HCT116 (cell line): Measurements from ENCODE around the gene DAGLA. TPM values are rescaled to one million over a fixed set of nuclear protein-coding genes. Genes with fewer than 3 reads are reported as not detected.

Source experiments
- ATAC-seq: fragments of 200-7000 bp; cut with Tn5 transposase; 2 replicates; pipeline ENCODE4 v1.9.1; 2020; ENCODE audit warnings: mild to moderate bottlenecking, moderate library complexity
- BruUV-seq: library from RNA; stranded (reverse); fragments of 400-500 nt; replicated peaks from 2 replicates; lab custom pipeline; 2021; lab: Mats Ljungman, UMichigan
- CTCF ChIA-PET: fragments of 300-600 bp; sonication (Branson Sonifier 250); formaldehyde crosslinking; loops from one replicate; lab custom pipeline; 2021; ENCODE audit warnings: antibody characterized with exemption; lab: Charles Lee
- POLR2A ChIA-PET: fragments of 300-600, 350-600 bp; sonication (Branson Sonifier 250); formaldehyde crosslinking; loops from one replicate; lab custom pipeline; 2021; ENCODE audit warnings: antibody characterized with exemption; lab: Charles Lee
- RAD21 ChIA-PET, 2 experiments: fragments of 300-600 bp; sonication (Branson Sonifier 250); formaldehyde crosslinking; loops; one replicate each; lab custom pipeline; 2023; ENCODE audit warnings: low total read pairs in 2 of 2; ENCODE audit not compliant: uncharacterized antibody in 2 of 2, unreplicated experiment in 2 of 2, low non-redundant PET in 1 of 2; lab: Charles Lee
- DNase-seq: peaks from one replicate; pipeline ENCODE4 v3.0.0-alpha.2; 2010; ENCODE audit warnings: low read depth, low spot score
- H2AFZ ChIP-seq: fragments of 200-600 bp; shearing (Covaris generic), sonication (generic); 2 replicates; pipeline ENCODE4 v1.6.1; 2017; ENCODE audit warnings: low read depth, mixed run types, mixed read lengths, antibody characterized with exemption, low read length; ENCODE audit not compliant: poor library complexity, severe bottlenecking
- H3K27ac ChIP-seq: 2 replicates; pipeline ENCODE4 v1.5.1; 2012; ENCODE audit warnings: low read depth, low read length
- H3K27me3 ChIP-seq: fragments of 200-600 bp; sonication (generic); 2 replicates; pipeline ENCODE4 v1.6.1; 2016; ENCODE audit warnings: mixed run types, low read length, mixed read lengths; ENCODE audit not compliant: insufficient read depth
- H3K36me3 ChIP-seq, 2 experiments: fragments of 200-500 bp in 1 of 2; fragments of 200-600 bp in 1 of 2; sonication (Bioruptor generic) in 1 of 2; sonication (generic) in 1 of 2; 2 replicates each; pipeline versions ENCODE4 v1.5.1 to v1.6.1; 2014 to 2016; ENCODE audit warnings: low read length in 2 of 2, inconsistent platforms in 1 of 2, mixed read lengths in 1 of 2, mixed run types in 1 of 2; ENCODE audit not compliant: insufficient read depth in 2 of 2, control insufficient read depth in 1 of 2
- H3K4me1 ChIP-seq, 2 experiments: fragments of 200-600 bp in 1 of 2; sonication (generic) in 1 of 2; 2 replicates each; pipeline versions ENCODE4 v1.5.1 to v1.6.1; 2012 to 2017; ENCODE audit warnings: low read length in 2 of 2, inconsistent platforms in 1 of 2, mild to moderate bottlenecking in 1 of 2, mixed read lengths in 1 of 2, mixed run types in 1 of 2, moderate library complexity in 1 of 2; ENCODE audit not compliant: insufficient read depth in 2 of 2, control insufficient read depth in 1 of 2
- H3K4me2 ChIP-seq: fragments of 200-600 bp; sonication (generic); 2 replicates; pipeline ENCODE4 v1.6.1; 2017; ENCODE audit warnings: mixed run types, low read length, mixed read lengths
- H3K4me3 ChIP-seq, 2 experiments: fragments of 200-600 bp in 1 of 2; sonication (generic) in 1 of 2; replicated peaks in 1 of 2; 2 replicates each; pipeline ENCODE4 v1.5.1; 2011 to 2016; ENCODE audit warnings: low read length in 2 of 2, control low read depth in 1 of 2, low read depth in 1 of 2, mild to moderate bottlenecking in 1 of 2, mixed read lengths in 1 of 2, mixed run types in 1 of 2
- H3K79me2 ChIP-seq: fragments of 200-600 bp; sonication (generic); 2 replicates; pipeline ENCODE4 v1.6.1; 2017; ENCODE audit warnings: mild to moderate bottlenecking, mixed run types, low read length, moderate library complexity, mixed read lengths; ENCODE audit not compliant: insufficient read depth
- H3K9ac ChIP-seq: fragments of 200-600 bp; sonication (generic); 2 replicates; pipeline ENCODE4 v1.6.1; 2016; ENCODE audit warnings: low read length, mixed read lengths
- H3K9me2 ChIP-seq: fragments of 200-600 bp; sonication (generic), shearing (Covaris generic); 2 replicates; pipeline ENCODE4 v1.6.1; 2017; ENCODE audit warnings: mixed run types, mild to moderate bottlenecking, moderate library complexity; ENCODE audit not compliant: insufficient read depth
- H3K9me3 ChIP-seq, 2 experiments: fragments of 200-500 bp in 1 of 2; fragments of 200-600 bp in 1 of 2; sonication (Bioruptor generic) in 1 of 2; sonication (generic) in 1 of 2; 2 replicates each; pipeline ENCODE4 v1.6.1; 2014 to 2017; ENCODE audit warnings: low read length in 2 of 2, mixed read lengths in 2 of 2, inconsistent platforms in 1 of 2, low read depth in 1 of 2, mild to moderate bottlenecking in 1 of 2, mixed run types in 1 of 2, moderate library complexity in 1 of 2; ENCODE audit not compliant: control insufficient read depth in 1 of 2, insufficient read depth in 1 of 2
- H4K20me1 ChIP-seq: fragments of 200-600 bp; sonication (generic), shearing (Covaris generic); 2 replicates; pipeline ENCODE4 v1.6.1; 2017; ENCODE audit warnings: mixed run types, mild to moderate bottlenecking, moderate library complexity; ENCODE audit not compliant: insufficient read depth
- CEBPB ChIP-seq: IDR thresholded peaks from 2 replicates; pipeline ENCODE4 v1.6.1; 2012; ENCODE audit warnings: low read depth
- ELF1 ChIP-seq: IDR thresholded peaks from 2 replicates; pipeline ENCODE4 v1.6.1; 2012; ENCODE audit warnings: low read depth, borderline replicate concordance
- EZH2phosphoT487 ChIP-seq: fragments of 200-600 bp; IDR thresholded peaks from 2 replicates; pipeline ENCODE4 v1.6.1; 2018; ENCODE audit warnings: antibody characterized with exemption, borderline replicate concordance
- JUND ChIP-seq: IDR thresholded peaks from 2 replicates; pipeline ENCODE4 v1.6.1; 2012
- RAD21 ChIP-seq: IDR thresholded peaks from 2 replicates; pipeline ENCODE4 v1.6.1; 2012; ENCODE audit warnings: low read depth, mild to moderate bottlenecking
- SP1 ChIP-seq: IDR thresholded peaks from 2 replicates; pipeline ENCODE4 v1.6.1; 2012; ENCODE audit warnings: low read depth
- SRF ChIP-seq: IDR thresholded peaks from 2 replicates; pipeline ENCODE4 v1.6.1; 2012; ENCODE audit warnings: low read depth
- TCF7L2 ChIP-seq: IDR thresholded peaks from 2 replicates; pipeline ENCODE4 v1.7.0; 2011; ENCODE audit warnings: borderline replicate concordance, inconsistent platforms; ENCODE audit not compliant: insufficient read depth, insufficient read length; ENCODE audit errors: extremely low read depth
- YY1 ChIP-seq: IDR thresholded peaks from 2 replicates; pipeline ENCODE4 v1.6.1; 2011; ENCODE audit warnings: low read length, low read depth, moderate library complexity, mild to moderate bottlenecking; ENCODE audit not compliant: insufficient replicate concordance; ENCODE audit errors: extremely low read depth
- ZFX ChIP-seq: fragments of 450-650 bp; IDR thresholded peaks from 2 replicates; pipeline ENCODE4 v1.6.1; 2017
- intact Hi-C: fragments of 100-400 bp; cut with micrococcal nuclease; formaldehyde crosslinking; loops from 2 replicates; pipeline ENCODE4 v1.10.0; 2022
- total RNA-seq: library from RNA; stranded (reverse); gene quantifications from one replicate; pipeline ENCODE4 v1.2.1, GENCODE V29; 2021; ENCODE audit not compliant: unreplicated experiment
- TF ChIP-seq, protein P1 (sequence below): IDR thresholded peaks from 2 replicates; pipeline ENCODE4 v1.6.1; 2012; ENCODE audit warnings: low read depth
- TF ChIP-seq, protein P2 (sequence below): IDR thresholded peaks from 2 replicates; pipeline ENCODE4 v1.6.1; 2012

Gene DAGLA
- total RNA-seq, 1 experiment from 2014 or later = 2.7 TPM

DNA sequence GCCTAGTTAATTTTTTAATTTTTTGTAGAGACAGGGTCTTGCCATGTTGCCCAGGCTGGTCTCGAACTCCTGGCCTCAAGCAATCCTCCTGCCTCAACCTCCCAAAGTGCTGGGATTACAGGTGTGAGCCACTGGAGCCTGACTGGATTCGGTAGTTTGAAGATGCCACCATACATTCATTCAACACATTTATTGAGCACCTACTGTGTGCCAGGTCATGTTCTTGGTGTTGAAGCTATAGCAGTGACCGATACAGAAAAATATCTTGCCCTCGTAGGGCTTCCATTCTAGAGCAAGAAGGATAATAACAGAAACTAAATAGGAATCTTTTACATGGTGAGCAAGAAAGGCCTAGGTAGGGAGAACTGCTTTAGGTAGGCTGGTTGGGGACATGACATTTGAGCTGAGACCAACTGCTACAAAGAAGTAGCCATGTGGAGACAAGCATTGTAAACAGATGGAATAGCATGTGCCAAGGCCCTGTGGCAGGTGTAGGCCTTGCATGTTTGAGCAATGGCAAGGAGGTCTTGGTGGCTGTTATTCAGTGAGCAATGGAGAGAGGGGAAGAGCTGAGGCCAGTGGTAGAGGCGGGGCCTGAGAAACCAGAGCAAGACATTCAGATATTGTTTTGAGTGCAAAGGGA is 70.6 kb downstream of the DAGLA start:
- Histone ChIP-seq H3K27me3 (no peaks in the 10 kb centered on the region), H3K4me3 (no peak overlapping the region), H3K9ac (no peak overlapping the region), H3K9me3 (no peaks in the 10 kb centered on the region), H3K4me2 (no peak overlapping the region), H3K27ac (no peak overlapping the region), H3K4me1 (peaks cover 15 to 54% of the 10 kb centered on the region in 2 experiments), H3K9me2 (no peaks in the 10 kb centered on the region), H3K36me3 (no peaks in the 10 kb centered on the region), H4K20me1 (no peaks in the 10 kb centered on the region), H3K79me2 (peaks cover 30% of the 10 kb centered on the region; the same call in 1 of the 2 replicates), H2AFZ (no peak overlapping the region)
- ChIA-PET CTCF (interaction anchor here (1.5 kb wide), 1 partner anchor 11 kb away, joined by 3 read pairs; no protein-coding TSS in a partner anchor), RAD21 (no interaction called here), POLR2A (no interaction called here)
- TF ChIP-seq, protein P1, sequence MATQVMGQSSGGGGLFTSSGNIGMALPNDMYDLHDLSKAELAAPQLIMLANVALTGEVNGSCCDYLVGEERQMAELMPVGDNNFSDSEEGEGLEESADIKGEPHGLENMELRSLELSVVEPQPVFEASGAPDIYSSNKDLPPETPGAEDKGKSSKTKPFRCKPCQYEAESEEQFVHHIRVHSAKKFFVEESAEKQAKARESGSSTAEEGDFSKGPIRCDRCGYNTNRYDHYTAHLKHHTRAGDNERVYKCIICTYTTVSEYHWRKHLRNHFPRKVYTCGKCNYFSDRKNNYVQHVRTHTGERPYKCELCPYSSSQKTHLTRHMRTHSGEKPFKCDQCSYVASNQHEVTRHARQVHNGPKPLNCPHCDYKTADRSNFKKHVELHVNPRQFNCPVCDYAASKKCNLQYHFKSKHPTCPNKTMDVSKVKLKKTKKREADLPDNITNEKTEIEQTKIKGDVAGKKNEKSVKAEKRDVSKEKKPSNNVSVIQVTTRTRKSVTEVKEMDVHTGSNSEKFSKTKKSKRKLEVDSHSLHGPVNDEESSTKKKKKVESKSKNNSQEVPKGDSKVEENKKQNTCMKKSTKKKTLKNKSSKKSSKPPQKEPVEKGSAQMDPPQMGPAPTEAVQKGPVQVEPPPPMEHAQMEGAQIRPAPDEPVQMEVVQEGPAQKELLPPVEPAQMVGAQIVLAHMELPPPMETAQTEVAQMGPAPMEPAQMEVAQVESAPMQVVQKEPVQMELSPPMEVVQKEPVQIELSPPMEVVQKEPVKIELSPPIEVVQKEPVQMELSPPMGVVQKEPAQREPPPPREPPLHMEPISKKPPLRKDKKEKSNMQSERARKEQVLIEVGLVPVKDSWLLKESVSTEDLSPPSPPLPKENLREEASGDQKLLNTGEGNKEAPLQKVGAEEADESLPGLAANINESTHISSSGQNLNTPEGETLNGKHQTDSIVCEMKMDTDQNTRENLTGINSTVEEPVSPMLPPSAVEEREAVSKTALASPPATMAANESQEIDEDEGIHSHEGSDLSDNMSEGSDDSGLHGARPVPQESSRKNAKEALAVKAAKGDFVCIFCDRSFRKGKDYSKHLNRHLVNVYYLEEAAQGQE = no peak
- TF ChIP-seq ELF1 = no peak
- TF ChIP-seq ZFX = no peak
- TF ChIP-seq EZH2phosphoT487 = no peak
- TF ChIP-seq SRF = no peak
- no peak for TF ChIP-seq YY1
- no peak for TF ChIP-seq RAD21
- TF ChIP-seq JUND = no peak
- TF ChIP-seq, protein P2, sequence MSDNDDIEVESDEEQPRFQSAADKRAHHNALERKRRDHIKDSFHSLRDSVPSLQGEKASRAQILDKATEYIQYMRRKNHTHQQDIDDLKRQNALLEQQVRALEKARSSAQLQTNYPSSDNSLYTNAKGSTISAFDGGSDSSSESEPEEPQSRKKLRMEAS = no peak
- TF ChIP-seq TCF7L2 = no peak
- no peak for TF ChIP-seq CEBPB
- TF ChIP-seq SP1 = no peak
- BruUV-seq = no TSS peak
- intact Hi-C loops = no loop called here
- ATAC-seq (no peak), DNase-seq (no peak)
